Measurements from ENCODE around the gene SWSAP1.
A peak's percentile ranks its signal among the peaks of the same experiment; 100 is the strongest.
"Not testable (repeated sequence)": the region's sequence is repeated elsewhere in the genome, so short reads cannot be mapped to it uniquely, and the experiment has no call there.

SWSAP1 gene, protein sequence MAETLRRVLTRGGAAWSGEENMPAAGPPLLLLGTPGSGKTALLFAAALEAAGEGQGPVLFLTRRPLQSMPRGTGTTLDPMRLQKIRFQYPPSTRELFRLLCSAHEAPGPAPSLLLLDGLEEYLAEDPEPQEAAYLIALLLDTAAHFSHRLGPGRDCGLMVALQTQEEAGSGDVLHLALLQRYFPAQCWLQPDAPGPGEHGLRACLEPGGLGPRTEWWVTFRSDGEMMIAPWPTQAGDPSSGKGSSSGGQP

DNA sequence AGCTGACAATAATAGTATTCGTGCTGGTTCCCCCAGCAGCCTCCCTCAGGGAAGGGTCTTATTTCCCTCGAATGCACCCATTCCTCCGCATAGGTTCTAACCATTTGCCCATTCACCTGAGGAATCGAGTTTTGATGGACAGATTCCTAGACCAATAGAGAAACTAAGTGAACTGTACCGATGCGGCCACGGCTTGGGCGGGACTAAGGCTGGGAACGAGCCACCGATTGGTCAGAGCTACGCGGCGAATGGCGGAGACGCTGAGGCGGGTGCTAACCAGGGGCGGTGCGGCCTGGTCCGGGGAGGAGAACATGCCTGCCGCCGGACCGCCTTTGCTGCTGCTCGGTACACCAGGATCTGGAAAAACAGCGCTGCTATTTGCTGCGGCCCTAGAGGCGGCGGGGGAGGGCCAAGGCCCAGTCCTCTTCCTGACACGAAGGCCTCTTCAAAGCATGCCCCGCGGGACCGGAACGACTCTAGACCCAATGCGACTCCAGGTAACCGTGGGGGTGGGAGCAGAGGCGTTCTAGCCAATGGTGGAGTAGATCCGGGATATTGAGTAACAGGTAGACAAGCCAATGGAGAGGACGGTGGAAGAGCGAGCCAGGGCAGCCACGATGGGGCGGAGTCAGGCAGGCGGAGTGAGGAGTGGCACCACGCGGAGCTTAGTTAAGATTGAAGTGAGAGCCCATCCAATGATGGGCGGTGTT lies at the start of gene SWSAP1:
SWSAP1 (plus strand) TSS at position 234 of the 710 bp plus-strand sequence; CDS start at position 249, 15 bp downstream.
- peak; percentile 100 for DNase-seq

DNA sequence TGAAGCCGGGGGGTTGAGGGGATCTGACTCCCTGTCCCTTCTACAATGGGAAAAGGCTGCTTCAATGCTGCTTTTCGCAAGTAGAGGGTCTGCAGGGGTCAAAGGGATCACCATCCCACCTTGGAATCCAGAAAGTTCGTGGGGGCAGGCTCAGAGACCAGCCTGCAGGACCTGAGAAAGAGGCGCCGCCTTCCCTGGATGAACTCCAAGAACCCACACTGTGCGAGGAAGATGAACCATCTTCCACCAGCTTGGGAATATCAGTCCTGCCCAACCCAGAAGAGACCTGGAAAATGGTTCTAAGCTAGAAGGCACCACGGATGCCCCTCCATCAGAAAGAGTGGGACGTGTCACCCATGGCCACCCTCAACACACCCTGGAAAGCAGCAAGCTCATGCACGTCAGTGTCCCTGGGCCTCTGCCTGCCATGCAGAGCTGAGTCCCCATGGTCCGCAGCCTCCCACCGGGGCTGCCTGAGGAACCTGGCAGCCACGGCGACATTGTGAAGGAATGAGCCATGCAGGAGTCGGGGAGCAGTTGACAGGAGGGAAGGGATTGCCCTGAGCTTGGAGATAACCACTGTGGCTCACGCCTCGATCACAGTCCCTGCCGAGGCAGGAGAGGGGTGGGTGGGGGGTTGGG lies 49.6 kb upstream of the SWSAP1 start:
- no peak for DNase-seq

DNA sequence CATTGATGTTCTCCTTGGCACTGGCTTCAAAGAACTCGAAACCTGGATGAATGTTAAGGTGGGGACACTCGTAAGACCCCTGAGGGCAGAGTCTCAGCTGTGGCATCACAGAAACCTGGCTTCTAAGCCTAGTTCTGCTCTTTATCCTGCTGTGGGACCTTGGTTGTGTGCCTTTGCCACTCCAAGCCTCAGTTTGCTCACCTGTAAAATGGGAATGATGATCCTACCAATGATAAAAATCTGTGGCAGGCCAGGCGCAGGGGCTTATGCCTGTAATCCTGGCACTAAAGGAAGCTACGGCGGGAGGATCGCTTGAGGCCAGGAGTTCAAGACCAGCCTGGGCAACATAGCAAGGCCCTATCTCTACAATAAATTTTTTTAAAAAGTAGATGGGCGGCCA lies 48.9 kb upstream of the SWSAP1 start:
- DNase-seq = no peak

DNA sequence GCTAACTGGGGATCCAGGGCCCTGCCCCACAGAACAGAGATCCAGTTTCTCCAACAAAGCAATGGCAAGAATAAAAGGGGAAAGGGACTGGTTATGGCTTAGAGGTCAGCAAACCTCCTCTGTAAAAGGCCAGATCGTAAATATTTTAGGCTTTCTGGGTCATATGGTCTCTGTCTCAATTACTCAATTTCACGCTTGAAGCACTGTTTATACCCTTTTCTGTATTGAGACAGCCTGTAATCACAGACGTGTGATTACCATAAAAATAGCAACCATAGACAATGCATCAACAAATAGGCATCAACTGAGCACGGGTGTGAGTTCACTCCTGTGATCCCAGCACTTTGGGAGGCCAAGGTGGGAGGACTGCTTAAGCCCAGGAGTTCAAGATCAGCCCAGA lies 44.3 kb upstream of the SWSAP1 start:
- DNase-seq = no peak

DNA sequence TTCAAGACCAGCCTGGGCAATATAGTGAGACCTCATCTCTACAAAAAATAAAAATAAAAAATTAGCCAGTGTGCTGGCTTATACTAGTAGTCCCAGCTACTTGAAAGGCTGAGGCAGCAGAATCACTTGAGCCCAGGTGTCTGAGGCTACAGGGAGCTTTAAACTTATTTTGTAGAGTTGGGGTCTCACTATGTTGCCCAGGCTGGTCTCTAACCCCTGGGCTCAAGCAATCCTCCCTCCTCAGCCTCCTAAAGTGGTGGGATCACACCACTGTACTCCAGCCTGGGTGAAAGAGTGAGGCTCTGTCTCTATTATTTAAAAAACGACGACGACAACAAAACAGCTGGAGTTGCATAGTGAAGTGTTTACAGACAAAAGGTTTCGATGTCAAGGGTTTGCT lies 43.0 kb upstream of the SWSAP1 start:
- no peak for DNase-seq

DNA sequence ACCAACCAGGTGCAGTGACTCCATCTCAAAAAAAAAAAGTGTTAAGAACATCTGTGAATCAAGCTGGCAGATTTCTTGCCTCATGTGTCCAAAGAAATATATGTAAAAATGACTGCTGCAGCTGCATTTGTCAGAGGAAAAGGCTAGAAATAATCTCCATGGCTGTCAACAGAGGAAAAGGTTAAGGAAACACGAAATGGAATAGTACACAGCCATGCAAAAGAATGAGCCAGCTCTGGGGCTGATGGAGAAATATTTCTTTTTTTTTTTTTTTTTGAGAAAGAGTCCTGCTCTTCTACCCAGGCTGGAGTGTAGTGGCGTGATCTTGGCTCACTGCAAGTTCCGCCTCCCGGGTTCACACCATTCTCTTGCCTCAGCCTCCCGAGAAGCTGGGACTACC lies 41.6 kb upstream of the SWSAP1 start:
- no peak for DNase-seq

DNA sequence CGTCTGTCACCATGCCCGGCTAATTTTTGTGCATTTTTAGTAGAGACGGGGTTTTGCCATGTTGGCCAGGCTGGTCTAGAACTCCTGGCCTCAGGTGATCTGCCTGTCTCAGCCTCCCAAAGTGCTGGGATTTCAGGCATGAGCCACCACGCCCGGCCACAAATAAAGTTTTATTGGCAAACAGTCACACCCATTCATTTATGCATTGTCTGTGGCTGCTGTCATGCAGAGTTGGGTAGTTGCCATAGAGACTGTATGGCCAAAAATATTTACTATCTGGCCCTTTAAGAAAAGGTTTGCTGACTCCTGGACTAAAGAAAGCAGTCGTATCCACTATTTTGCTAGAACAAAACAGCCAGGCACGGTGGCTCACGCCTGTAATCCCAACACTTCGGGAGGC lies 40.6 kb upstream of the SWSAP1 start:
- DNase-seq = not testable (repeated sequence)

DNA sequence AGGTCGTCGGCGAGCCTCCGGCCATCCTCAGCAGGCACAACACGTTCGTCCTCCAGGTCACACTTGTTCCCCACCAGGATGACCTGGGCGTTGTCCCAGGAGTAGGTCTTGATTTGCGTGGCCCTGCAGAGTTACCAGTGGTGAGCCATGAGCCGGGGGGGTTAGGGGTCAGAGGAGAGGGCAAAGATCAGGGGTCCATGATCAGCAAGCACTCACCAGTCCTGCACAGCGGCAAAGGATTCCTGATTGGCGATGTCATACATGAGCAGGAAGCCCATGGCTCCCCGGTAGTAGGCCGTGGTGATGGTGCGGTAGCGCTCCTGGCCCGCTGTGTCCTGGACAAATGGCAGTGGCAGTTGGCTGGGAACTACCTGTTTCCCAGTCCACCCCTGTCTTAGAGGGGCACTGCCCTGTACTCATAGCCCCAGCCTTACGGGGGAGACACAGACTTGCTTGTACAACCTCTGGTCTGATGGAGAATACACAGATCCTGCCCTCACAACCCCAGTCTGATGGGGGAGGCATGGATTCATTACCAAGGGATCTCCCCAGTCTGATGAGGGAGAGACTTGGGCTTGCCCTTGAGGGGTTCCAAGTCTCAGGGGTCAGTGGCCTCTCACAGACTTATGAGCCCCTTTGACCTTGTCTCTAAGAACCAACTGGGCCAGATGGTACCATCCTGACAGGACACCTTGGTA lies 38.9 kb upstream of the SWSAP1 start:
- DNase-seq = no peak

DNA sequence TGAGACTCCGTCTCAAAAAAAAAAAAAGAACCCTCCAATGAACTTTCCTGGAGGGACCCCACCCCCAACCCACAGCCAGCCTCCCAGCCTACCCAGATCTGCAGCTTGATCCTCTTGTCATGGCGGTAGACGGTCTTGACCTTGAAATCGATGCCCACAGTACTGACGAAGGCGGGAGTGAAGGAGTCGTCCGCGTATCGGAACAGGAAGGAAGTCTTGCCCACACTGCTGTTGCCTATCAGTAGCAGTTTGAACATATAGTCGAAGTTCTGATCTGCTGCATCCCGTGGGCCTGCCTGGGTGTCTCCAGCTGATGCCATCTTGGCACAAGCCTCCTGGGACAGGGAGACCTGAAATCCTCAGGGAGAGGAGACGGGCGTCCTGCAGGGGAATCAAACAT lies 37.4 kb upstream of the SWSAP1 start:
- DNase-seq = peak; percentile 22

DNA sequence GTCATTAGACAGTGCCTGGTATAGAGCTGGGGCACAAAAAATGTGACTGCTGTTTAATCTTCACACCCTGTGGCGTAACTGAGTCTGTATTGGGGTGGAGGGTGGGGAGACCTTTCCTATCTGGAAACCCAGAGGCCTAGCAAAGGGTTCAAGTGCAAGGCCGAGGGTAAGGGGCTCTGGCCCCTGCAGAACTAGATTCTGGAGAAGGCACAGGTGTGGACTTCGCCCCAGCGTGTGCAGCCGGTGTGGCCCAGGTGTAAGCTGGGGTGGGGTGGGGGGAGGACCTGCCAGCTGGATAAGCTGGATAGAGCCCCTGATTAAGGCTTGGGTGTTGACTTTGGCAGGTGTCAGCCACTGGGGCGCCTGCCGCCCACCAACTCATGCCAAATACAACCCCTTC lies 36.3 kb upstream of the SWSAP1 start:
- no peak for DNase-seq

DNA sequence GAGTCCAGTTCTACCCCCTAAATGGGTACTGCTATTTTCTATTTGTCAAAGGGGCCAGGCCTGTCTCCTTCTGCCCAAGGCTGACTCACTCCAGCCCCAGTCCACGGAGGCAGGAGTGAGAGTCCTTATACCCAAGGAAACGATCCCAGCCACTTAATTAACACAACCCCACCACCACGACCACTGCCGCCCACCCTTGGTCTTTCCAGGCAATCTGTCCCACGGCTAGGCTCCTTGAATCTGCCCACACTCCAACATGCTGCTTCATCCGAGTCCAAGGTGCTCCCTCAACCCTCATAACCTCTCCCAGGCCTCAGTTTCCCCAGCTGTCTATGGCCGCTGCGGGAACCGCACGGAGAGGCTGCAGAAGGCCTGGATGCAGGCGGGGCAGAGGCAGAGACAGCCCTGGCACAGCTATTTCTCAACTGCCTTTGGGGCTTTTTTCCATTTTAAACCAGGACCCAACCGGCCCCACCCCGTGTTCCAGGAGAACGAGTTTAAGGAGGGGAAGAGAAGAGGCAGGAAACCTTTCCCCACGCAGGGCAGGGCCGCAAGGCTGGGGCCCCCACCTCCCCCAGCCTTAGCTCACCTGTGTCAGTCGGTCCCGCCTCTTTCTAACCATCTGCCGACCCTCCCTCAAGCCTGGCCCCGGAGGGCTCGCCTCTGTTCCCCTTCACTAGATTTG lies 35.8 kb upstream of the SWSAP1 start:
- DNase-seq = no peak

DNA sequence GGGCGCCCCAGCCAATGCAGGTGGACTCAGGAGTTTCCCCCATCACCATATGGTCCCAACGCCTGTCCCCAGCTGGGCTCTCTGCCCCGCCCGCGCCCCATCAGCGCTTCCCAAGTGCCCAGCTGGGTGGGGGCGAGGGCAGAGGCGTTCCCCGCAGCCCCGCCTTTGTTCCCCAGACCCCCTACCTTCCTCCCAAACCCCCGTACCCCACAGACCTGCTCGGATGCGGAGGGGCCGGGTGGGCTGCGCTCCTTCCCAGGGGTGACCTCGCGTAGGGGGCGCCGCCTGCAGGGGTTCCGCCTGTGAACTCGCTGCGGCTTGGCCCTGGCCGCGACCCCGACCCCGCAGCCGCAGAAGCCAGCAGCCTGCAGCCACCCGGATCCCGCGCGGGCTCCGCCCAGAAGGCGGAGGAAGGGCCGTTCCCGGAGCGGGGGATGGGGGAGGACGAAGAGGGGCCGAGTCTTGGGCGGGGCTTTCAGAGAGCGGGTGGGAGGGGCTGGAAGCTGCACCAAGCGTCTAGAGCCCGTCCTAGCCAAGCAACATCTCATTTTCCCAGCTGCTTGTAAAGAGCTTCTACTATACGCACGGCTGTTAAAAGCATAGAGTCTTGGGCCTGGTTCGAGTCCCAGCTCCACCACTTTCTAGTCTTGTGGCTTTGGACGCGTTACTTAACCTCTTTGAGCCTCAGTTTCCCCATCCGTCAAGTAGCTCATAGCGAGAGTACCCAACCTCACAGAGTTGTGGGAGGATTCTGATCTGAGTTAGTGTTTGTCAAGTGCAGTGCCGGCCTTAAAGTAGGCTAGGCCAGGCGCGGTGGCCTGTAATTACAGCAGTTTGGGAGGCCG lies 35.0 kb upstream of the SWSAP1 start, which contains the start of gene RAB3D:
RAB3D (minus strand) TSS at position 404 of the 845 bp plus-strand sequence. CDS start 2,258 bp downstream, outside the sequence.
- peak; percentile 85 for DNase-seq

DNA sequence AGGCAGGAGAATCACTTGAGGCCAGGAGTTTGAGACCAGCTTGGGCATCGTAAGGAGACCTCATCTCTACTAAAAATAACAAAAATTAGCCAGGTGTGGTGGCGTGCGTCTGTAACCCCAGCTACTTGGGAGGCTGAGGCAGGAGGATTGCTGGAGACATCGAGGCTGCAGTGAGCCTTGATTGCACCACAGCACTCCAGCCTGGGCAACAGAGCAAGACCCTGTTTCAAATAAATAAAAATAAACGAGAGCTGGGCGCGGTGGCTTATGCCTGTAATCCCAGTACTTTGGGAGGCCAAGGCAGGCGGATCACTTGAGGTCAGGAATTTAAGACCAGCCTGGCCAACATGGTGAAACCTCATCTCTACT lies 34.4 kb upstream of the SWSAP1 start:
- DNase-seq = not testable (repeated sequence)

DNA sequence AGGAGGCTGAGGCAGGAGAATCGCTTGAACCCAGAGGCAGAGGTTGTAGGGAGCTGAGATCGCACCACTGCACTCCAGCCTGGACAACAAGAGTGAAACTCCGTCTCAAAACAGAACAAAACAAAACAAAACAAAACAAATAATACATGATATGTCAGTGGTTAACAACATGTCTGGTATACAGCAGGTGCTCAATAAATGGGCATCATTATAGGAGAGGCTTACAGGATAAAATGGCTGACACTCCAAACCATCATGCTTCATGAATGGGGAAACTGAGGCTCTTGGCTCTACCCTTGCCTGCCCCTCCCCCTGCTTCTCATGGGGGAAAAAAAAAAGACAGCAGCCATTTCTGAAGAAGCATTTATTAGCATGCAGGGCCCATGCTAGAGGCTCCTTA lies 32.0 kb upstream of the SWSAP1 start:
- DNase-seq = no peak

DNA sequence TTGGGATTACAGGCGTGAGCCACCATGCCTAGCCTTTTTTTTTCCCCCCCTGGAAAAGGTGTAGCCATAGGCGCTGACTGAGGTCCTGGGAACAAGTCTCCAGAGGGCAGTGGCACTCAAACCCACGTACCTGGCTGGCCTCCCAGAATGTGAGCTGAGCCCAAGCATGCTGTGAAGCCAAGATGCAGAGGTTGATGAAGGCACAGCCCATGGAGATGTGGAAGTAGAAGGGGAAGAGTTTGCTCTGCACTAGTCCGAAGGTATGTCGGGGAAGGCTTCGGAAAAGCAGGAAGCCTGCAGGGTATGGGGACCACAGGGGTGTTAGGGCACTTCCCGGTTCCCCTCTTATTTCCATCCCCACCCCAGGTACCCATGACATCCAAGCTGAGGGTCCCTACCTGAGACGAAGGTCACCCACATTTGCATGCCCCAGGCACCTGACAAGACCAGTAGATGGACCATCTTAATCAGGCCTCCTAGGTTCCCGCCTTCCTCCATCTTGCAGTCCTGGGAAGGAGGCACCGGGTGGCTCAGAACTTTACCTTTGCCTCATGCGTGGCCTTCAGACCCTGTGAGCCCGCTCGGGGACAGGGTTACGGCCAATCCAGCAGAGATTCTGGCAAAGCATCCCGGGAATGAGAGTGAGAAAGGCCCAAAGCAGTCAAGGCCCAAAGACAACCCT lies 29.2 kb upstream of the SWSAP1 start:
- DNase-seq = peak; percentile 4

DNA sequence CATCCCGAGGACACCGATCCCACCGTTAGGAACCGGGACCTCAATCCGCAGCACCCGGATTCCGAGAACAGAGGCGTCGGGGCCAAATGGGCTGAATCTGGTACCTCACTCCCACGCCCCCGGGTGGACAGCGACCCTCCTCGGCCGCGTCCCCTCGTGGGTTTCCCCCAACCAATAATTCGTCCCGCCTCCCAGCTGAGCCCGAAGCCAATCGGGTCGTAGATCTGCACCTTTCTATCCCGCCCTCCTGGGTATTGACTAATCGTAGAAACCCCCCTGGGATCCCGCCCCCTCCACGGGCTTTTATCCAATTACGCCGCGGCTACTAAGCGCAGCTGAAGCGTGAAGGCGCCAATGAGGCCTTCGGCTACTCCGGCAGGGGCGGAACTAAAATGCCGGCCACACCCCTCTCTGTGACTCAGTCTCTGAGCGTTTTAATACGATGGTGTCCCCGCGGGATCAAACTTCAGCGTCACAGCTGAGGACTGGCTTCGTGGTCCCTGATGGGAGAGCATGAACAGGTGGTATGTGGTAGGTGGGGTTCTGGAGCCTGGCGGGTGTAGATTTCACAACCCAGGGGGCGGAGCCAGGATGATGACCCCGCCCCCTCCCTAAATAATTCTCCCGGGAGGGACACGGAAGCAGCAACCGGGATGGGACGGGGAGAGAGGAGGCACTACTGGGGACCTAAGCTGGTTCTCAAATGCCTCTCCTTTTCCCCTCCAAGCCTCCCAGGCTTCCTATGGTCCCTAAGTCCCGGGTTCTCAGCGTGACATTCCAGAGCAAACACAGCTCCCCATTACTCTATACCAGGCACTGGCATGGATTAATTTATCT lies 28.1 kb upstream of the SWSAP1 start, which contains the start of the genes CCDC159 and TMEM205:
CCDC159 (plus strand) TSS at position 416 of the 837 bp plus-strand sequence; CDS start at position 504, 88 bp downstream.
TMEM205 (minus strand) TSS at position 165 of the 837 bp plus-strand sequence. CDS start 649 bp downstream, outside the sequence.
- peak; percentile 99 for DNase-seq

DNA sequence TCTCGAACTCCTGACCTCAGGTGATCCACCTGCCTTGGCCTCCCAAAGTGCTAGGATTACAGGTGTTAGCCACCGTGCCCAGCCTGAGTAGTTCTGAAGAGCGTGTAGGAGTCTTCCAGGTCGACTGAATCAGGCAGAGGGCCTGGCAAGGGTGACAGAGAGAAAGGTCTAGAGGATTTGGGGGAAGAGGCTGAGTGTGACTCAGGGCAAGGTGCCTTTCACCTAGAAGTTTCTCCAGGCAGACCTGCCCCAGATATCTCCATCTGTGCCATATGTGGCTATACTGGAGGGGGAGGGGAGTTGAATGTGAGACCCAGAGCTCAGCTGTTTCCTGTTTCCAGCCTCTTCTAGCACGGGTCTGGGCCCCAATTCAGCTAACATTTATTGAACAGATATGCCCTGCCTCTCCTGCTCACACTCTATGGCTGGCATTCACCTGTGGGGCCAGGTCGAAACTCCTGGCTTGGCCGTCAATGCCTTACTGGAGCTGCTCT lies 26.9 kb upstream of the SWSAP1 start:
- no peak for DNase-seq

DNA sequence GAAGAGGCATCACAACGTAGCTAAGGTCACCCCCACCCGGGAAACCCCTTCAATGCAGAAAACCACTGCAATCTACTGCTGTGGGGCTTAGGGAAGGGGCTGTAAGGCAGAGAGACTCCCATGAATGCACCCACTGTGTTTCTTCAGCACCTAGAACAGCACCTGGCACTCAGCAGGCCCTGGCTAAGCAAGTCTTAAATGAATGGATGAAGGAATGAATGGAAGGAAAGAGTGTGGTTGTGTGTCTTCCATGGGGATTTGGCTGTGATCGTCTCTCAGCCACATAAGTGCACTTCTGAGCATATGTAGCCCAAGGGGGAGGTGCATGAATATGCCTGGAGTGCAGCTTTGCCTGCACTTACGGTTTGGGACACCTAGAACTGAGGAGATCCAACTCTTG lies 25.3 kb upstream of the SWSAP1 start:
- DNase-seq = no peak

DNA sequence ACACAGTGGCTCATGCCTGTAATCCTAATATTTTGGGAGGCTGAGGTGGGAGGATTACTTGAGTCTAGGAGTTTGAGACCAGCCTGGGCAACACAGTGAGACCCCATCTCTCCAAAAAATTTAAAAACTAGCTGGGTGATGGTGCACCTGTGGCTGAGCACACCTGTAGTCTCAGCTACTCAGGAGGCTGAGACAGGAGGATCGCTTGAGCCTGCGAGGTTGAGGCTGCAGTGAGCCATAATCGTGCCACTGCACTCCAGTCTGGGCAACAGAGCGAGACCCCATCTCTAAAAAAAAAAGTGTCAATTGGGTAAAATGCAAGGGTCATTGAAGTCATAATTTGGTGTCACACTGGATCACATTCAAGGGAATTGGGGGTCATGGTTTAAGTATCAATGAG lies 20.4 kb upstream of the SWSAP1 start:
- not testable (repeated sequence) for DNase-seq
